Neural cell (in vitro differentiated cells): ENCODE measurements around the gene TBC1D10A.

ENCODE experiments used
- EP300 ChIP-seq: fragments of 450-650 bp; conservative IDR thresholded peaks from 2 replicates; pipeline ENCODE4 v1.6.1; 2014; ENCODE audit warnings: antibody characterized with exemption, mild to moderate bottlenecking, moderate library complexity; ENCODE audit not compliant: poor library complexity, severe bottlenecking
- MXI1 ChIP-seq: fragments of 450-650 bp; conservative IDR thresholded peaks from 2 replicates; pipeline ENCODE4 v1.6.1; 2014; ENCODE audit warnings: antibody characterized with exemption, mild to moderate bottlenecking; ENCODE audit not compliant: poor library complexity, severe bottlenecking
- POLR2AphosphoS5 ChIP-seq: IDR thresholded peaks from 2 replicates; pipeline ENCODE4 v1.6.1; 2012
- TF ChIP-seq, protein P1 (sequence below): fragments of 450-650 bp; IDR thresholded peaks from 2 replicates; pipeline ENCODE4 v1.5.1; 2014; ENCODE audit warnings: antibody characterized with exemption, mild to moderate bottlenecking, moderate library complexity; ENCODE audit not compliant: poor library complexity, severe bottlenecking
- TF ChIP-seq, protein P2 (sequence below): IDR thresholded peaks from 2 replicates; pipeline ENCODE4 v1.6.1; 2012; ENCODE audit warnings: borderline replicate concordance

DNA sequence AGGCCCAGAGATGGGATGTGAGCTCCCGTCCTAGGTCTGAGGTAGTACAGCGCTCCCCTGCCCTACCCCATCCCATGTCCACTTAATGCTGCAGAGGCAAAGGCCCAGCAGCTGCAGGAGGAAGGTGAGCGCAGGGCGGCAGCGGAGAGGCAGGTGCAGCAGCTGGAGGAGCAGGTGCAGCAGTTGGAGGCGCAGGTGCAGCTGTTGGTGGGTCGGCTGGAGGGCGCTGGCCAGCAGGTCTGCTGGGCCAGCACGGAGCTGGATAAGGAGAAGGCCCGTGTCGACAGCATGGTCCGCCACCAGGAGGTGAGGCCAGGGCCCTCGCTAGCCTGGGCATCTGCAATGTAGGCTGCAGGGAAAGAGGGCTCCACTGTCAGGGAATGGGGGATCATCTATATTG, 45.2 kb upstream of the TBC1D10A start:
- no peak for TF ChIP-seq MXI1
- TF ChIP-seq POLR2AphosphoS5 = no peak
- TF ChIP-seq, protein P1, sequence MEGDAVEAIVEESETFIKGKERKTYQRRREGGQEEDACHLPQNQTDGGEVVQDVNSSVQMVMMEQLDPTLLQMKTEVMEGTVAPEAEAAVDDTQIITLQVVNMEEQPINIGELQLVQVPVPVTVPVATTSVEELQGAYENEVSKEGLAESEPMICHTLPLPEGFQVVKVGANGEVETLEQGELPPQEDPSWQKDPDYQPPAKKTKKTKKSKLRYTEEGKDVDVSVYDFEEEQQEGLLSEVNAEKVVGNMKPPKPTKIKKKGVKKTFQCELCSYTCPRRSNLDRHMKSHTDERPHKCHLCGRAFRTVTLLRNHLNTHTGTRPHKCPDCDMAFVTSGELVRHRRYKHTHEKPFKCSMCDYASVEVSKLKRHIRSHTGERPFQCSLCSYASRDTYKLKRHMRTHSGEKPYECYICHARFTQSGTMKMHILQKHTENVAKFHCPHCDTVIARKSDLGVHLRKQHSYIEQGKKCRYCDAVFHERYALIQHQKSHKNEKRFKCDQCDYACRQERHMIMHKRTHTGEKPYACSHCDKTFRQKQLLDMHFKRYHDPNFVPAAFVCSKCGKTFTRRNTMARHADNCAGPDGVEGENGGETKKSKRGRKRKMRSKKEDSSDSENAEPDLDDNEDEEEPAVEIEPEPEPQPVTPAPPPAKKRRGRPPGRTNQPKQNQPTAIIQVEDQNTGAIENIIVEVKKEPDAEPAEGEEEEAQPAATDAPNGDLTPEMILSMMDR = no peak
- no peak for TF ChIP-seq EP300
- TF ChIP-seq, protein P2, sequence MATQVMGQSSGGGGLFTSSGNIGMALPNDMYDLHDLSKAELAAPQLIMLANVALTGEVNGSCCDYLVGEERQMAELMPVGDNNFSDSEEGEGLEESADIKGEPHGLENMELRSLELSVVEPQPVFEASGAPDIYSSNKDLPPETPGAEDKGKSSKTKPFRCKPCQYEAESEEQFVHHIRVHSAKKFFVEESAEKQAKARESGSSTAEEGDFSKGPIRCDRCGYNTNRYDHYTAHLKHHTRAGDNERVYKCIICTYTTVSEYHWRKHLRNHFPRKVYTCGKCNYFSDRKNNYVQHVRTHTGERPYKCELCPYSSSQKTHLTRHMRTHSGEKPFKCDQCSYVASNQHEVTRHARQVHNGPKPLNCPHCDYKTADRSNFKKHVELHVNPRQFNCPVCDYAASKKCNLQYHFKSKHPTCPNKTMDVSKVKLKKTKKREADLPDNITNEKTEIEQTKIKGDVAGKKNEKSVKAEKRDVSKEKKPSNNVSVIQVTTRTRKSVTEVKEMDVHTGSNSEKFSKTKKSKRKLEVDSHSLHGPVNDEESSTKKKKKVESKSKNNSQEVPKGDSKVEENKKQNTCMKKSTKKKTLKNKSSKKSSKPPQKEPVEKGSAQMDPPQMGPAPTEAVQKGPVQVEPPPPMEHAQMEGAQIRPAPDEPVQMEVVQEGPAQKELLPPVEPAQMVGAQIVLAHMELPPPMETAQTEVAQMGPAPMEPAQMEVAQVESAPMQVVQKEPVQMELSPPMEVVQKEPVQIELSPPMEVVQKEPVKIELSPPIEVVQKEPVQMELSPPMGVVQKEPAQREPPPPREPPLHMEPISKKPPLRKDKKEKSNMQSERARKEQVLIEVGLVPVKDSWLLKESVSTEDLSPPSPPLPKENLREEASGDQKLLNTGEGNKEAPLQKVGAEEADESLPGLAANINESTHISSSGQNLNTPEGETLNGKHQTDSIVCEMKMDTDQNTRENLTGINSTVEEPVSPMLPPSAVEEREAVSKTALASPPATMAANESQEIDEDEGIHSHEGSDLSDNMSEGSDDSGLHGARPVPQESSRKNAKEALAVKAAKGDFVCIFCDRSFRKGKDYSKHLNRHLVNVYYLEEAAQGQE = no peak
